ENCODE data around the gene OR10H1.
"Not testable (repeated sequence)": the region's sequence is repeated elsewhere in the genome, so short reads cannot be mapped to it uniquely, and the experiment has no call there.

The OR10H1 gene

GRCh38 chr19:15828611-15829305 is 13.3 kb upstream of the OR10H1 start:
- not testable (repeated sequence) for DNase-seq

- no peak for DNase-seq
These were observed 12.7 kb upstream of the OR10H1 start for GRCh38 chr19:15828121-15828610.

GRCh38 chr19:15825753-15826152 is 10.3 kb upstream of the OR10H1 start:
- no peak for DNase-seq

GRCh38 chr19:15820646-15821045 is 5.2 kb upstream of the OR10H1 start:
- DNase-seq: no peak

- no peak for DNase-seq
These were observed 1.5 kb downstream of the OR10H1 start for GRCh38 chr19:15813916-15814315.

- DNase-seq: no peak
These were observed 3.3 kb downstream of the OR10H1 start for GRCh38 chr19:15812060-15812722.

GRCh38 chr19:15811476-15811875 is 4.0 kb downstream of the OR10H1 start:
- no peak for DNase-seq

GRCh38 chr19:15810335-15810734 is 5.1 kb downstream of the OR10H1 start:
- no peak for DNase-seq

- not testable (repeated sequence) for DNase-seq
These were observed 21.2 kb downstream of the OR10H1 start for GRCh38 chr19:15794279-15794678.

GRCh38 chr19:15790096-15790495 is 25.4 kb downstream of the OR10H1 start:
- no peak for DNase-seq

- DNase-seq: no peak
These were observed 26.7 kb downstream of the OR10H1 start for GRCh38 chr19:15788594-15789270.

- DNase-seq: no peak
These were observed 27.8 kb downstream of the OR10H1 start, which contains the start of gene OR10H5 for GRCh38 chr19:15787611-15788155. OR10H5 (plus strand) TSS chr19:15787661; CDS start chr19:15794049, 6,388 bp downstream.

- DNase-seq: not testable (repeated sequence)
These were observed 32.6 kb downstream of the OR10H1 start for GRCh38 chr19:15782896-15783295.

- no peak for DNase-seq
These were observed 33.3 kb downstream of the OR10H1 start for GRCh38 chr19:15782211-15782610.

GRCh38 chr19:15781661-15782060 is 33.8 kb downstream of the OR10H1 start:
- DNase-seq: no peak

GRCh38 chr19:15780610-15781418 is 34.6 kb downstream of the OR10H1 start:
- no peak for DNase-seq

- DNase-seq: no peak
These were observed 35.5 kb downstream of the OR10H1 start for GRCh38 chr19:15779756-15780476.

GRCh38 chr19:15776991-15777970 is 38.2 kb downstream of the OR10H1 start:
- no peak for DNase-seq

- DNase-seq: no peak
These were observed 39.2 kb downstream of the OR10H1 start for GRCh38 chr19:15776264-15776663.

- no peak for DNase-seq
These were observed 40.2 kb downstream of the OR10H1 start for GRCh38 chr19:15775249-15775648.

GRCh38 chr19:15774159-15774558 is 41.3 kb downstream of the OR10H1 start:
- not testable (repeated sequence) for DNase-seq
